GM15510 (cell line): ENCODE data around the gene SDK2.

ENCODE experiments used
- POLR2A ChIP-seq: IDR thresholded peaks from 3 replicates; pipeline ENCODE4 v1.6.1; 2011; ENCODE audit warnings: borderline replicate concordance; ENCODE audit not compliant: insufficient read length; ENCODE audit errors: extremely low read depth

The SDK2 gene

DNA sequence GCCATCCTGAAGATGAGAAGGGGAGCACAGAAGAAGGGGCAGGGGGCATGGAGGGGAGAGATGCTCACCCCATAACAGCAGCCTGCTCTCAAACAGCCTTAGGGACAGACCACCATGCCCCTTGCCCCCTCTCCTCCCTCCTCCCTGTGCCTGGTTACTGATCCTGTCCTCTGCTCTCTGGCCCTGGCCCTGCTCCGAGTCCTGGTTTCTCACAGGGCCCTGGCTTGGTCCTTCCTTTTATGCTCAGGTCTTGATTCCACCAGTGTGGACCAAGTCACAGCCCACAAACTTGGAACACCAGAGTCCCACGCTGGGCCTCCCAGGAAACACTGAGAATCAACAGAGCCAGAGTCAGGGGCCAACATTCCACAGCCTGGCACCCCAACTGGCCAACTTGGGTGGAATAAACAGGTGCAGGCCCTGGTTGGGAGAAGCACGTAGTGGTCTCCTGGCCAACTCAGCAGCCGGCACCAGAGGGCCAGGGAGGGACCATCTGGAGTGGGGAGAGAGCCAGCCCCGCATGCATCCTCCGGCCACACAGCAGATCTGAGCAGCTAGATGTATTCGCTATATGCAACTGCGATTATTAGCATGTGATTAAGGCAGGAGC lies 287.6 kb downstream of the SDK2 start:
- TF ChIP-seq POLR2A = no peak

DNA sequence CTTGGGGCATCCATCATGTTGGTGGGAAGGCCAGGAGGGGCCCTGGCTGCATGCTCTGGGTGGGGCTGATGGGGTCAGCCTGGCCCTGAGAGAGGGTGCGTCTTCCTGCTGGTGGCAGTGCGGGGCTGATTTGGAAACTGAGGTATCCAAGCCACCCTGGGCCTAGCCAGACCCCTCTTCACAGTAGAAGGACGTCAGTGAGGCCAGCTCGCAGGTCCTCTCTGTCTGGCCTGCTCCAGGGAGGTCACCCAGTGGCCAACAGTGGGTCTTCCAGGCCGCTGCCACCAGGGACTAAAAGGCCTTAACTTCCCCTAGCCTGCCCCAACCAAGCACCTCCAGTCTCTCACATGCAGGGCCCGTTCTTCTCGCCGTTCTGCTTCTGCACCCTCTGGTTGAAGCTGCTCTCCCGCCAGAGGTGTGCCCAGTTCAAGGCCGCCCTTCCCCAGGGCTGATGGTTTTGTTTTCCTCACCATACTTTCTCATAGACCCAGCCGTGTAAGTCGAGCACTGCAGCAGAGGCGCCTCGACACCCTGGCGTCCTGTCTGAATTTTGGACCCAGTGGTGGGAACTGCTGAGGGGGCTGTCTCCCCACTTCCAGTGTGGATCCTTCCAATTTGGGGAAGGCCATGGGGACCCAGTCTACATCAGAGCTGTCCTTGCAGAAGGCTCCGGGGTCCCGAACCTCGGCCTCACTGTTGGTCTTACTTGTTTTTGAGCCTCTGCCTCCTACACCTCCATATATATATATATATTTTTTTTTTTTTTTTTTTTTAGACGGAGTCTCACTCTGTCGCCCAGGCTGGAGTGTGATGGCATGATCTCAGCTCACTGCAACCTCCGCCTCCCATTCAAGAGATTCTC lies 289.6 kb downstream of the SDK2 start:
- no peak for TF ChIP-seq POLR2A

DNA sequence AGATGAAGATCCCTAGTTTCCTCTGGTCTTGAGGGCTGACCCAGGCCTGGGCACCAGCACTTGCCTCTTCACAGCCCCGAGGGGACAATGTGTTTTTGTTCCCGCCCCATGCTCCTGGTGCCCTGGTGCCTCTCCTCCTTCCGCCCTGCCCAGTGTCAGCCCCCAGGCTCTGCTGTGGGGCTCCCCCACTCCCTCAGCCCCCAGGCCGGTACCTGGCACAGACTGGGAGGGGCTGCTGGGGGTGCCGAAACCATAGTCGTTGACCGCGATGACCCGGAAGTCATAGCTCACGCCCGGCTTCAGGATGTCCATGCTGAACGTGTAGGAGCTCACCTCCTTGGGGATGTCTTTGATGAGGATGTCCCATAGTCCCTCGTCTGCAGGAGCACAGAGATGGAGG lies 292.0 kb downstream of the SDK2 start:
- TF ChIP-seq POLR2A = no peak

DNA sequence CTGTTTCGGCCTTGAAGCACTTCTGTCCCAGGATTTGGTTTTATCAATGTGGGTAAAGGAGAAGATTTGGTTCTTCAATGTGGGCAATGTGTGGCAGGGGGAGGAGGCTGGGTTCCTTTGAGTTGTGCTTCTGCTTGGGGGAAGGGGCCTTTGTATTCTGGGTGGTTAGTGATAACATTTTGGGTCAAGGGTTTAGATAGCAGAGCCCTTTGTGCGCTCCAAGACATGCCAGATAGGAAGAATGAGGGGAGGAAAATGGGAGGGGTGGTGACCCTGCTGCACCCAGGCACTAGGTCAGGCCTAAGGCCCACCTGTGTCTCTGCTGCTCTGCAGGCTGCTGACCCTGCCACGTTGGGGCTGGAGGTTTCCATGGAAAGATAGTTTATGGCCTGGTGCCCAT lies 292.5 kb downstream of the SDK2 start:
- no peak for TF ChIP-seq POLR2A

DNA sequence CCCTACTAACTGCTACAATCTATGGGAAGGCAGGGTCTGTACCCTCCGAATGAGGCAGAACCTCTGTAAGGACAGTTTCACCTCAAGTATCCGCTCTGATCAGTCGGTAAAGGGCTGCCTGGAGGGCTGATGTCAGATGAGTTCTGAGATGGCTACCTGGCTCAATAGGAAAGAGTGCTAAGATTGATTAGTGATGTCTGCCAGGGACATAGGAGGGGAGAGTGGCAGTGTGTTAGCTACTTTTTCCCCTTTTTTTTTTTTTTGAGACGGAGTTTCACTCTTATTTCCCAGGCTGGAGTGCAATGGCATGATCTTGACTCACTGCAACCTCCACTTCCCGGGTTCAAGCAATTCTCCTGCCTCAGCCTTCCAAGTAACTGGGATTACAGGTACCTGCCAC lies 293.4 kb downstream of the SDK2 start:
- TF ChIP-seq POLR2A = no peak

DNA sequence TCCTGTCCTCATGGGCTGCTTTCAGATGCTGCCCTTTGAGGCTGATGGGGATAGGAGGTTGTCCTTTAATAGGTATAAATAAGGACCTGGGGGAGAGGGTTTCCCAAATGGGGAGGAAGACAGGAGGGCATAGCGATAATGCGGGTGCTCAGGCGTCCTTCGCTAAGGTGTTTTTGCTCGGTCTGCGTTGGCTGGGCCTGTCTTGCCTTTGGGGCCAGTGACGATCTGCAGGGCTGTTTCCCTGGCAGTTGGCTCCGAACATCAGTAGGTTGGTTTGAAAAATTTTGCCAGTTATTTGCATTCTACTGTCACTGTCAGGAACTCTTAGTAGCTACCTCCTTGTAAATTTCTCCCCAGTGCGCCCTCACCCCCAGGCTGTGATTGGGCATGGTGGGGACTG lies 294.6 kb downstream of the SDK2 start:
- TF ChIP-seq POLR2A = no peak

DNA sequence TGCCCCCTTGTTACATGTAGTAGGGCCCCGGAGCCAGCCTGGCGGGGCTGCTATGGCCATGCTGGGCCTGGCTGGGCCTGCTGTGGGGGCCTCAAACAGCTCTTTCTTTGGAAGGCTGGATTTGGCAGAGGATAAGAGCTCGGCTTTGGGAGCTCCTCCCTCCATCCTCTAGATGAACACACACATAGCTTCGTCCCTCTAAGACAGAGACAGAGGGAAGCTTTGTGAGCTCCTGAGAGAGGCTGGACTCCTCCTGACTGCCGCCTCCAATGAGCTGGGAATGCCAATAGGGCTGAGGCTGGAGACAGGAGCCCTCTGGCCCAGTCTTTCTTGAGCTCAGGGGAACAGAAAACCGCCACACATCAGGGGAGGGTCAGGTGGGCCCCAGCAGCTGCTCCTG lies 295.1 kb downstream of the SDK2 start:
- TF ChIP-seq POLR2A = no peak

DNA sequence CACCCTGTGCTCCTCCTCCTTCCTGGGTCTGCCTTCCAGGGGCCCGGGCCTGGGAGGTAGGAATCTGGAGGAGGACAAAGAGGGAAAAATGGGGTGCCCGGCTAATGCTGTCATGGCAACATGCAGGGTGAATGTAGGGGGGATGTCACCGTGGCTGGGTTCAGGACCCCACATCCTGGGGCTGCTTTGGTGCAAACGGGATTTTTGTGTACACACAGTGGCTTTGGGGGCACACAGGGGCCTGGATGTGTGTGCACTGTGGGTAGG lies 295.5 kb downstream of the SDK2 start:
- no peak for TF ChIP-seq POLR2A

DNA sequence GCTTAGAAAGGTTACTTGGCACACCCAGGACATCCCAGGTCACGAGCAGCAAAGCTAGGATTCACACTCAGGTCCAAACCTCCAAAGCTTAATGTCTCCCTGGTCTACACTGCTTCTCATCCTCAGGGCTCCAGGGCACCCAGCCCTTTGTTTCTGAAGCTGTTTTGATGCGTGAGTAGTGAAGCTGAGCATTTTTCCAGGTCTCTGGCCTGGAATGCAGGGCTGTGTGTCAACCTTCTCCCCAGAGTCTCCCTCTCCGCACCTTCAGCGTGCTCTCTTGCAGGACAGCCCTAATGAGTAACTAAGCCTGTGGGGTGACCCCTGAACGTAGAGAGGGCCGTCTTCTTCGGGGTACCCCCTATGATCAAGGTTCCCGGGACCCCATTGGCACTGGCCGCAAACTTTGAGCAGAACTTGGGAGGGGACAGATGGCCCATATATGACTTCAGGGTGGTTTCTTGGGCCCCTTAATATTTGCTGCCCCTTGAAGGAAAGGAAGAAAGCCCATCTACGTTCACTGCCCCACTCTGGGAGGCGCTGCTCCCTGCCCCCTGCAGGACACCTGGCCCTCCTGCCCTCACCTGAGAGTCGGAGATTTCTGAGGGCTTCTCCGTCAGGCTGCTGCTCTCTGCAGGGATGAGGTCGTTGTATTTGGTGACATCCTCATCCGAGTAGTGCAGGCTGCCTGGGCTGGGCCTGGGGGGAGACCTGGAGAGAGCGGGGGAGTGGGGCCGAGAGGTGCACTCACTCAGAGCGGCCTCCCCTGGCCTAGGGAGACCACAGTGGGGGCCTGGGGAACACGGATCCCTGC lies 296.0 kb downstream of the SDK2 start:
- no peak for TF ChIP-seq POLR2A

DNA sequence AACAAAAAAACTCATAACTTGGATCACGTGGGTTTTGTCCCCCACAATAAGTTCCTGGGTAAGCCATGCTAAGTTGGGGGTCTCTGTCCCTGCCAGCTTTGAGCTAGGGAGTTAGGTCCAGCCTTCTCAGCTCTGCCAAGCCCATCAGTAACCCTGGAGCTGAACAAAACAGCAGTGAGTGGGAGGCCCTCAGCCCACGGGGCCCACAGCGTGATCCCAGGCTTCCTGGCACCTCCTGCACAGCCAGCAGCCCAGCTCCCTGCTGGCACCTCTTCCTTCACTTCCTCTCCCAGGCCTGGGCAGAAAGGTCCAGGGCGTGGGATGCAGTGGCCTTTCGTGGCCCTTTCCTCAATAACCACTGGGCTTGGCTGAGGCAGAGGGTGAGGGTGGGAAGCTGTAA lies 296.9 kb downstream of the SDK2 start:
- no peak for TF ChIP-seq POLR2A

DNA sequence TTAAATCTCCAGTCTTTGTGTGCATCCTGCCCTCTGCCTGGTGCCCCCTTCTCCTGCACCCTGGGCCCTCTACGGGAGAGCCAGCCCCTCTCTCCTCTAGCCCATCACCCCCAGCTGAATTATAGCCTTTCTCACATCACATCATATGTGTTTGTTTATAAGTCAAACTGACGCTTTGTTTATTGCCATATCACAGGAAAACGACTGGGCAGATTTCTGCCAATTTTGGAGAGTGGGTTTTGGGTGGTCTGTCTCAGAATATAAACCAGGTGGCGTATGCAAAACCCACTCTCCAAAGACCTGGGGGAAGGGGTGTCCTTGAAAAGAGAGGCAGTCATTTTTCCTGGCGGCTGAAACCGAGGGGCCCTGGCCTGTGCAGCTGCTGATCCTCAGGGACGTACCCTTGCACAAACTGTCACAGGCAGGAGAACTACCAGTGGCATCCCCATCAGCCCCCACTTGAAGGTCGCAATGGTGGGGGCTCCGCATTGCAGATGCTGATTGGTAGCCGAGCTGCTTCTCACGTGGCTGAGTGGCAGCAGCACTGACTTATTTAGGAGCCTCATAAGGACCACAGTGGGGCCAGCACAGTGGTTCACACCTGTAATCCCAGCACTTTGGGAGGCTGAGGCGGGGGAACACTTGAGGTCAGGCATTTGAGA lies 297.6 kb downstream of the SDK2 start:
- TF ChIP-seq POLR2A = no peak

DNA sequence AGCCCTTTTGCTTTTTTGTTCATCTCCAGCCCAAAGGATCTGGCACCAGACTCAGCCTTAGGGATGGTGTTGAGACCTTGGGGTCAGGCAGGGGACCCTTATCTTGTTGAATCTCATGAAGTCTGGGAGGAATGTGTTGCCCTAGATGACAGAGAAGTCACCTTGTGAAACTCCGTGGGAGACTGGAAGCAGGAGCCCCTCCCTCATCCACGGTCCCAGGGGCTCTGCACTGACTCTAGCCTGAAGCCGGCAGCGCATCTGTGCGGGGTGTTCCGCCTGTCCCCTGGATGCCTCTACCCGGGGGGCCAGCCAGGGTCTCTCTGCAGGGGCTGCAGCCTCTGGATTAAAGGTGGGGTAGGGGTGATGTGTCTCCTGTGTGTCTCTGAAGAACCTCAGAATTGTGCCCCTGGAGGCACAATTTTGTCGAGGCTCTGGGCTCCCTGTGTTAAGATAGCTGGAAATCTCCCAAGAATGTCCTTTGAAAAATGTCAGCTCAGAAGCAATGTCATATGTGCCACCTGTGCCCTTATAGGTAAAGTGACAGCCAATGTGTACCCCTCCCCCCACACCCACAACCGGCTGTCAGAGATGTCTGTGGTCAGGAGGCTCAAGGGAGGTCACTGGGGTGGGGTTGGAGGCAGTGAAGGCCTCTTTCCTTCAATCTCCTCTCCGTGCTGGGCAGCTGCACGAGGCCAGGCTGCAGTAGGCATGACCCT lies 300.3 kb downstream of the SDK2 start:
- TF ChIP-seq POLR2A = no peak

DNA sequence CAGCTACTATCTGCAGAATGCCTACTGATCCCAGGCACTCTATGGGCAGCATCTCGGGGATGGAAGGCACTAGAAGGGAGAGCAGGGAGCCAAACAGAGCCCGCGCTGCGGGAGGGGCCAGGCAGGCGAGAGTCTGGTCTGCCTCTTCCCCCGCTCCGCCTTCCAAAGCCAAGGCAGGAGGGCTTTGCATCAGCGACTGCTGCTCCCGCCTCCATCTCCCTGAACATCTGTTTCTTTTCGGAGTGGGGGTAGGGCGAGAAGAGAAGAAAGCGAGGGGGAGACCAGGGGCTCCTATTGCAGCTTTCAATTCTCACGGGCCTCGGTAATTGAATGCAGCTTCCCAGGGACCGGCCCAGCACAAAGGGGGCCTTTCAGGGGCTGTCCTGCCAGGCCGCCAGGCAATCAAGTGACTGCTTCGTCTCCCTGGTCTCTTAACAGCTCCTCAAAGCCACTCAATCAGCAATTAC lies 301.0 kb downstream of the SDK2 start:
- no peak for TF ChIP-seq POLR2A

DNA sequence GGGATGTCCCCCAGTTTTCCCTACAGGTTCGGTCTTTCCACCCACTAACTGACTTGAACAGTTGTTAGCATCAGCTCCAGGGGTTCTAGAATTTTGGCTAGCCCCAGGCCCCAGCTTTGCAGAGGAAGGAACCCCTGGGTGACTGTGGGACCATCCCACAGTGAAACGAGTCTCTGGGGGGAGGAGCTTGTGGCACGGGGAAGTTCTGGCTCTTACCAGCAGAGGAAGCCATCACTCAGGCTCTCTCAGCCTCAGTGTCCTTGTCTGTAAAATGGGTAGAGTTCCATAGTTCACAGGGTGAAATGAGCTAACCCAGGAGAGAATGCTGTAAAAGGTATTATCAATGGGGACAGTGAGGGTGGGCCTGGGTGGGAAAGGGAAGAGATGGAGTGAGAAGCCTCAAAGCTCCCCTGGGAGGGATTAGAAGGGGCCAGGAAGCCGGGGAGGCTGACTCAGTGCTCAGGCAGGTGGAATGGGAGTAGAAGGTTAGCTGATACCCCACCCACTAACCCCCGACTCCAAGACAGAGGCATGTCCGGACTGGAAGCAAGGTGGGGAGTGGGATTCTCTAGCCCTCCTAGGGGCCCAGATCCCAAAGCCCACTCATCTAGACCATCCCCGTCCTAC lies 301.6 kb downstream of the SDK2 start:
- TF ChIP-seq POLR2A = no peak

DNA sequence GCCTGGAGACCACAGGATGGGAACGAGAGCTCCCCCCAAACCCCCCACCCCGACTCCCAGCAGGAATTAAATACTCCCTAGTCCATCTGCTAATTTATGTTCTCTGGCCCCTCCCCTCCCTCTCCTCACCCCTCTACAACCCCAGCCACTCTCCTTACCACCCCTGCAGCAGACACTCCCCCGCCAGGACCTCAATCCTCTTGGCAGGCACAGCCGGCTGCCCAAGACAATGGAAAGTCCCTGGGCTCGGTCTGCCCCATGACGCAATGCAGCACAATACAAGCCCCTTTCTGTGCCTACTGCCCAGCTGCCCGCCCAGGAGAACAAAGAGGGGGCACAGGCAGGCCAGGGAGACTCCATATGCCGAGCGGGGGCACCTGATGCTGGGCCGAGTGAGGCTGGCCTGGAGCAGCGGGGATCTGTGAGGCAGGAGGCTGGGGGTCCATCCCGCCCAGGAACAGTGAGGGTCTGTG lies 302.2 kb downstream of the SDK2 start:
- no peak for TF ChIP-seq POLR2A
